MM.1S (cell line): ENCODE results near the gene PIH1D1.

ENCODE experiments used
- DNase-seq: peaks from one replicate; pipeline ENCODE4 v3.0.0-alpha.2; 2015
- H2AFZ ChIP-seq: fragments of 300-600 bp; sonication (generic); 2 replicates; pipeline ENCODE4 v1.6.0; 2016; ENCODE audit warnings: antibody characterized with exemption, low read length
- H3F3A ChIP-seq: fragments of 300-600 bp; sonication (generic); 2 replicates; pipeline ENCODE4 v1.6.1; 2016; ENCODE audit warnings: mild to moderate bottlenecking, antibody characterized with exemption, low read length, moderate library complexity, mixed read lengths; ENCODE audit not compliant: insufficient read depth
- H3K27ac ChIP-seq: fragments of 300-600 bp; sonication (generic); 2 replicates; pipeline ENCODE4 v1.5.1; 2016; ENCODE audit warnings: mild to moderate bottlenecking, low read length
- H3K27me3 ChIP-seq: fragments of 300-600 bp; sonication (generic); replicated peaks from 2 replicates; pipeline ENCODE4 v1.6.0; 2016; ENCODE audit warnings: low read length; ENCODE audit not compliant: insufficient read depth
- H3K36me3 ChIP-seq: fragments of 300-600 bp; sonication (generic); replicated peaks from 2 replicates; pipeline ENCODE4 v1.6.1; 2016; ENCODE audit warnings: mild to moderate bottlenecking, low read length, mixed read lengths; ENCODE audit not compliant: insufficient read depth
- H3K4me1 ChIP-seq: fragments of 300-600 bp; sonication (generic); 2 replicates; pipeline ENCODE4 v1.6.1; 2016; ENCODE audit warnings: low read length, mixed read lengths
- H3K4me2 ChIP-seq: fragments of 300-600 bp; sonication (generic); 2 replicates; pipeline ENCODE4 v1.6.0; 2016; ENCODE audit warnings: low read depth, low read length
- H3K4me3 ChIP-seq: fragments of 300-600 bp; sonication (generic); 2 replicates; pipeline ENCODE4 v1.5.1; 2016; ENCODE audit warnings: low read length, mixed read lengths
- H3K79me2 ChIP-seq: fragments of 300-600 bp; sonication (generic); 2 replicates; pipeline ENCODE4 v1.6.1; 2016; ENCODE audit warnings: mixed run types, low read length, mixed read lengths
- H3K9ac ChIP-seq: fragments of 300-600 bp; sonication (generic); 2 replicates; pipeline ENCODE4 v1.6.1; 2016; ENCODE audit warnings: low read length, mixed read lengths
- H3K9me2 ChIP-seq: fragments of 300-600 bp; sonication (generic); replicated peaks from 2 replicates; pipeline ENCODE4 v1.6.1; 2016; ENCODE audit warnings: mild to moderate bottlenecking, low read length, mixed read lengths; ENCODE audit not compliant: insufficient read depth
- H3K9me3 ChIP-seq: fragments of 300-600 bp; sonication (generic); replicated peaks from 2 replicates; pipeline ENCODE4 v1.6.1; 2016; ENCODE audit warnings: mild to moderate bottlenecking, low read length, mixed read lengths; ENCODE audit not compliant: insufficient read depth
- H4K20me1 ChIP-seq: fragments of 300-600 bp; sonication (generic); 2 replicates; pipeline ENCODE4 v1.6.1; 2016; ENCODE audit warnings: mild to moderate bottlenecking, low read length, moderate library complexity, mixed read lengths; ENCODE audit not compliant: insufficient read depth
- CTCF ChIP-seq: fragments of 300-600 bp; sonication (generic); IDR thresholded peaks from 2 replicates; pipeline ENCODE4 v1.5.1; 2016; ENCODE audit warnings: antibody characterized with exemption, low read length, mixed read lengths
- EZH2 ChIP-seq: fragments of 300-600 bp; sonication (generic); optimal IDR thresholded peaks from 2 replicates; pipeline ENCODE3; 2017; ENCODE audit warnings: low read depth, mild to moderate bottlenecking, antibody characterized with exemption, low read length, mixed read lengths
- EZH2phosphoT487 ChIP-seq: fragments of 300-600 bp; sonication (generic); IDR thresholded peaks from 2 replicates; pipeline ENCODE4 v1.6.1; 2018; ENCODE audit warnings: antibody characterized with exemption, low read length

PIH1D1 gene

GRCh38 chr19:49400029-49400428 is 51.6 kb downstream of the PIH1D1 start:
- no peak for DNase-seq
- Histone ChIP-seq H2AFZ (no peak overlapping the region), H3K79me2 (no peaks in the 10 kb centered on the region), H3K4me3 (no peak overlapping the region), H3K4me2 (no peak overlapping the region), H3K9ac (no peak overlapping the region), H3K9me3 (no peaks in the 10 kb centered on the region), H4K20me1 (no peaks in the 10 kb centered on the region), H3K9me2 (no peaks in the 10 kb centered on the region), H3K36me3 (no peaks in the 10 kb centered on the region), H3K27me3 (peaks cover 36% of the 10 kb centered on the region), H3K27ac (no peak overlapping the region), H3K4me1 (no peaks in the 10 kb centered on the region), H3F3A (no peaks in the 10 kb centered on the region)
- no peak for TF ChIP-seq EZH2phosphoT487
- no peak for TF ChIP-seq EZH2
- no peak for TF ChIP-seq CTCF

GRCh38 chr19:49398931-49399330 is 52.7 kb downstream of the PIH1D1 start:
- no peaks in the 10 kb centered on the region for H3K9me2 ChIP-seq
- H3K36me3 ChIP-seq, result no peaks in the 10 kb centered on the region
- TF ChIP-seq CTCF (no peak), EZH2 (no peak), EZH2phosphoT487 (no peak)
- peaks cover 40% of the 10 kb centered on the region for H3K27me3 ChIP-seq
- H4K20me1 ChIP-seq, result no peaks in the 10 kb centered on the region
- H3F3A ChIP-seq, result no peaks in the 10 kb centered on the region
- H3K9me3 ChIP-seq, result no peaks in the 10 kb centered on the region
- no peak overlapping the region for H2AFZ ChIP-seq
- H3K4me3 ChIP-seq, result no peak overlapping the region
- no peak for DNase-seq
- H3K4me2 ChIP-seq, result no peak overlapping the region
- H3K4me1 ChIP-seq, result no peaks in the 10 kb centered on the region
- no peak overlapping the region for H3K27ac ChIP-seq
- H3K79me2 ChIP-seq, result no peaks in the 10 kb centered on the region
- no peak overlapping the region for H3K9ac ChIP-seq

GRCh38 chr19:49398001-49398615 is 53.5 kb downstream of the PIH1D1 start:
- Histone ChIP-seq H3K9ac (no peak overlapping the region), H3K36me3 (no peaks in the 10 kb centered on the region), H3K4me1 (no peaks in the 10 kb centered on the region), H3K9me2 (no peaks in the 10 kb centered on the region), H3K4me3 (no peak overlapping the region), H3K4me2 (no peak overlapping the region), H3K9me3 (no peaks in the 10 kb centered on the region), H3K27ac (no peak overlapping the region), H2AFZ (no peak overlapping the region), H3K27me3 (peaks cover 42% of the 10 kb centered on the region), H4K20me1 (no peaks in the 10 kb centered on the region), H3K79me2 (no peaks in the 10 kb centered on the region), H3F3A (no peaks in the 10 kb centered on the region)
- no peak for DNase-seq
- TF ChIP-seq EZH2phosphoT487, result no peak

GRCh38 chr19:49396738-49397505 is 54.7 kb downstream of the PIH1D1 start:
- Histone ChIP-seq H2AFZ (no peak overlapping the region), H3K27ac (no peak overlapping the region), H3K9ac (no peak overlapping the region), H3K9me3 (no peaks in the 10 kb centered on the region), H3K79me2 (no peaks in the 10 kb centered on the region), H3K27me3 (peaks cover 52% of the 10 kb centered on the region), H3F3A (no peaks in the 10 kb centered on the region), H3K4me3 (no peak overlapping the region), H4K20me1 (no peaks in the 10 kb centered on the region), H3K4me2 (no peak overlapping the region), H3K36me3 (no peaks in the 10 kb centered on the region), H3K9me2 (no peaks in the 10 kb centered on the region), H3K4me1 (no peaks in the 10 kb centered on the region)
- no peak for DNase-seq
- TF ChIP-seq CTCF, result no peak
- TF ChIP-seq EZH2phosphoT487, result no peak
- TF ChIP-seq EZH2, result no peak
